Measurements from ENCODE around the gene TTYH1. TPM values are rescaled to one million over a fixed set of nuclear protein-coding genes. Genes with fewer than 3 reads are reported as not detected.

The TTYH1 gene
- total RNA-seq, 2 experiments from 2014 or later = 0.99 to 1.3 TPM

GRCh38 chr19:54392105-54392504 lies 23.2 kb upstream of the TTYH1 start:
- POLR2A ChIA-PET = no interaction called here
- no peak for ATAC-seq

GRCh38 chr19:54393381-54393780 lies 21.9 kb upstream of the TTYH1 start:
- H3K27ac Mint-ChIP-seq = no peak overlapping the region
- POLR2A ChIA-PET = no interaction called here
- peaks cover 30% of the 10 kb centered on the region for H3K4me1 Mint-ChIP-seq (ENCODE audit: low read depth)
- no peak for ATAC-seq
- H3K4me3 Mint-ChIP-seq = no peak overlapping the region
- CTCF ChIA-PET = interaction anchor here (2.7 kb wide), 1 partner anchor 69 kb away, joined by 12 read pairs; no protein-coding TSS in a partner anchor
- peaks cover 4% of the 10 kb centered on the region for H3K27me3 Mint-ChIP-seq (ENCODE audit: low read depth)
- no peak for DNase-seq
- H3K9me3 Mint-ChIP-seq (ENCODE audit: insufficient read depth) = no peaks in the 10 kb centered on the region
- no peaks in the 10 kb centered on the region for H3K36me3 Mint-ChIP-seq (ENCODE audit: low read depth)

More at GRCh38 chr19:54392105-54392504, 23.2 kb upstream of the TTYH1 start:
- H3K4me1 Mint-ChIP-seq (ENCODE audit: low read depth) = peaks cover 40% of the 10 kb centered on the region
- no peak for DNase-seq
- CTCF ChIA-PET = interaction anchor here (0.8 to 6.1 kb wide), 16 partner anchors 9 to 145 kb away, joined by 3 to 184 read pairs (median 6); partner anchors contain the start of genes LAIR1, LENG8 and TTYH1
- H3K4me3 Mint-ChIP-seq = no peak overlapping the region
- peaks cover 4% of the 10 kb centered on the region for H3K27me3 Mint-ChIP-seq (ENCODE audit: low read depth)
- no peaks in the 10 kb centered on the region for H3K9me3 Mint-ChIP-seq (ENCODE audit: insufficient read depth)
- no peak overlapping the region for H3K27ac Mint-ChIP-seq
- H3K36me3 Mint-ChIP-seq (ENCODE audit: low read depth) = no peaks in the 10 kb centered on the region

GRCh38 chr19:54395685-54396084 lies 19.6 kb upstream of the TTYH1 start:
- H3K4me1 Mint-ChIP-seq (ENCODE audit: low read depth) = peaks cover 7% of the 10 kb centered on the region
- POLR2A ChIA-PET = no interaction called here
- CTCF ChIA-PET = interaction anchor here (2.7 kb wide), 1 partner anchor 71 kb away, joined by 12 read pairs; no protein-coding TSS in a partner anchor
- H3K36me3 Mint-ChIP-seq (ENCODE audit: low read depth) = no peaks in the 10 kb centered on the region
- no peak overlapping the region for H3K27ac Mint-ChIP-seq
- ATAC-seq = no peak
- H3K9me3 Mint-ChIP-seq (ENCODE audit: insufficient read depth) = no peaks in the 10 kb centered on the region
- H3K4me3 Mint-ChIP-seq = no peak overlapping the region
- H3K27me3 Mint-ChIP-seq (ENCODE audit: low read depth) = peaks cover 6% of the 10 kb centered on the region
- no peak for DNase-seq

GRCh38 chr19:54399189-54399588 lies 16.1 kb upstream of the TTYH1 start:
- ChIA-PET CTCF (interaction anchor here (1.0 to 1.5 kb wide), 2 partner anchors 10 to 74 kb away, joined by 4 to 6 read pairs; no protein-coding TSS in a partner anchor), POLR2A (no interaction called here)
- Mint-ChIP-seq H3K4me1 (ENCODE audit: low read depth) (no peaks in the 10 kb centered on the region), H3K27me3 (ENCODE audit: low read depth) (peaks cover 8% of the 10 kb centered on the region), H3K9me3 (ENCODE audit: insufficient read depth) (no peaks in the 10 kb centered on the region), H3K36me3 (ENCODE audit: low read depth) (no peaks in the 10 kb centered on the region), H3K27ac (no peak overlapping the region), H3K4me3 (no peak overlapping the region)
- ATAC-seq (no peak), DNase-seq (no peak)

GRCh38 chr19:54400913-54401312 lies 14.4 kb upstream of the TTYH1 start:
- Mint-ChIP-seq H3K4me1 (ENCODE audit: low read depth) (no peaks in the 10 kb centered on the region), H3K27me3 (ENCODE audit: low read depth) (peaks cover 5% of the 10 kb centered on the region), H3K9me3 (ENCODE audit: insufficient read depth) (no peaks in the 10 kb centered on the region), H3K36me3 (ENCODE audit: low read depth) (no peaks in the 10 kb centered on the region), H3K4me3 (no peak overlapping the region), H3K27ac (no peak overlapping the region)
- CTCF ChIA-PET = no interaction called here
- DNase-seq (no peak), ATAC-seq (no peak)
- POLR2A ChIA-PET = no interaction called here

GRCh38 chr19:54403054-54403453 lies 12.2 kb upstream of the TTYH1 start:
- Mint-ChIP-seq H3K9me3 (ENCODE audit: insufficient read depth) (peaks cover 7% of the 10 kb centered on the region), H3K36me3 (ENCODE audit: low read depth) (no peaks in the 10 kb centered on the region), H3K27ac (no peak overlapping the region), H3K4me3 (no peak overlapping the region), H3K4me1 (ENCODE audit: low read depth) (no peaks in the 10 kb centered on the region), H3K27me3 (ENCODE audit: low read depth) (peaks cover 4% of the 10 kb centered on the region)
- CTCF ChIA-PET = interaction anchor here (1.0 kb wide), 1 partner anchor 78 kb away, joined by 3 read pairs; no protein-coding TSS in a partner anchor
- ATAC-seq (no peak), DNase-seq (no peak)
- POLR2A ChIA-PET = no interaction called here

GRCh38 chr19:54405628-54406027 lies 9.6 kb upstream of the TTYH1 start:
- no peak overlapping the region for H3K27ac Mint-ChIP-seq
- ChIA-PET CTCF (no interaction called here), POLR2A (no interaction called here)
- H3K4me3 Mint-ChIP-seq = no peak overlapping the region
- H3K36me3 Mint-ChIP-seq (ENCODE audit: low read depth) = peaks cover 4% of the 10 kb centered on the region
- no peak for DNase-seq
- peaks cover 10% of the 10 kb centered on the region for H3K9me3 Mint-ChIP-seq (ENCODE audit: insufficient read depth)
- no peaks in the 10 kb centered on the region for H3K4me1 Mint-ChIP-seq (ENCODE audit: low read depth)
- peaks cover 2% of the 10 kb centered on the region for H3K27me3 Mint-ChIP-seq (ENCODE audit: low read depth)
- no peak for ATAC-seq

- Mint-ChIP-seq H3K36me3 (ENCODE audit: low read depth) (peaks cover 4% of the 10 kb centered on the region), H3K27ac (peak overlapping the region; percentile 54), H3K4me1 (ENCODE audit: low read depth) (no peaks in the 10 kb centered on the region), H3K27me3 (ENCODE audit: low read depth) (peaks cover 11% of the 10 kb centered on the region), H3K9me3 (ENCODE audit: insufficient read depth) (peaks cover 10% of the 10 kb centered on the region), H3K4me3 (no peak overlapping the region)
- ChIA-PET POLR2A (no interaction called here), CTCF (interaction anchor here (1.0 to 1.4 kb wide), 3 partner anchors 14 to 40 kb away, joined by 3 read pairs; no protein-coding TSS in a partner anchor)
- DNase-seq (no peak), ATAC-seq (no peak)
These were observed 7.5 kb upstream of the TTYH1 start for GRCh38 chr19:54407780-54408179.

- H3K4me3 Mint-ChIP-seq = no peak overlapping the region
- CTCF ChIA-PET = no interaction called here
These were observed 6.7 kb upstream of the TTYH1 start for GRCh38 chr19:54408456-54409026.

GRCh38 chr19:54411033-54411432 lies 4.2 kb upstream of the TTYH1 start:
- Mint-ChIP-seq H3K4me3 (no peak overlapping the region), H3K9me3 (ENCODE audit: insufficient read depth) (peaks cover 10% of the 10 kb centered on the region), H3K4me1 (ENCODE audit: low read depth) (no peaks in the 10 kb centered on the region), H3K36me3 (ENCODE audit: low read depth) (peaks cover 7% of the 10 kb centered on the region), H3K27me3 (ENCODE audit: low read depth) (peaks cover 28% of the 10 kb centered on the region), H3K27ac (no peak overlapping the region)
- CTCF ChIA-PET = no interaction called here
- POLR2A ChIA-PET = no interaction called here
- DNase-seq (no peak), ATAC-seq (no peak)

More at GRCh38 chr19:54408456-54409026, 6.7 kb upstream of the TTYH1 start:
- peaks cover 10% of the 10 kb centered on the region for H3K9me3 Mint-ChIP-seq (ENCODE audit: insufficient read depth)
- peaks cover 14% of the 10 kb centered on the region for H3K27me3 Mint-ChIP-seq (ENCODE audit: low read depth)
- no peaks in the 10 kb centered on the region for H3K4me1 Mint-ChIP-seq (ENCODE audit: low read depth)
- ATAC-seq (no peak), DNase-seq (no peak)
- peak overlapping the region; percentile 76 for H3K27ac Mint-ChIP-seq
- POLR2A ChIA-PET = no interaction called here
- H3K36me3 Mint-ChIP-seq (ENCODE audit: low read depth) = peaks cover 4% of the 10 kb centered on the region

- DNase-seq (no peak), ATAC-seq (no peak)
- no peak overlapping the region for H3K27ac Mint-ChIP-seq
- H3K9me3 Mint-ChIP-seq (ENCODE audit: insufficient read depth) = peaks cover 4% of the 10 kb centered on the region
- no peak overlapping the region for H3K4me3 Mint-ChIP-seq
- peaks cover 36% of the 10 kb centered on the region for H3K27me3 Mint-ChIP-seq (ENCODE audit: low read depth)
- peaks cover 10% of the 10 kb centered on the region for H3K4me1 Mint-ChIP-seq (ENCODE audit: low read depth)
- ChIA-PET POLR2A (no interaction called here), CTCF (no interaction called here)
- peaks cover 7% of the 10 kb centered on the region for H3K36me3 Mint-ChIP-seq (ENCODE audit: low read depth)
These were observed 2.4 kb upstream of the TTYH1 start for GRCh38 chr19:54412877-54413276.

GRCh38 chr19:54414156-54414555 lies 1.1 kb upstream of the TTYH1 start:
- peaks cover 3% of the 10 kb centered on the region for H3K36me3 Mint-ChIP-seq (ENCODE audit: low read depth)
- no peak for DNase-seq
- CTCF ChIA-PET = no interaction called here
- no peak for ATAC-seq
- H3K4me1 Mint-ChIP-seq (ENCODE audit: low read depth) = peaks cover 16% of the 10 kb centered on the region
- H3K9me3 Mint-ChIP-seq (ENCODE audit: insufficient read depth) = no peaks in the 10 kb centered on the region
- POLR2A ChIA-PET = no interaction called here
- H3K27me3 Mint-ChIP-seq (ENCODE audit: low read depth) = peaks cover 36% of the 10 kb centered on the region
- H3K4me3 Mint-ChIP-seq = no peak overlapping the region
- H3K27ac Mint-ChIP-seq = peak overlapping the region; percentile 60

Data from activated CD8-positive, alpha-beta T cell treated with anti-CD3 and anti-CD28 coated beads, Interleukin-2, amount 10 ng/mL, durations not matched to agents 7 days and 5 days (primary cell).